GM23338 (cell line): Measurements from ENCODE around the gene GEN1. TPM values are rescaled to one million over a fixed set of nuclear protein-coding genes. Genes with fewer than 3 reads are reported as not detected.

ENCODE experiments used
- ATAC-seq: fragments of 200-7000 bp; cut with Tn5 transposase; 3 replicates; pipeline ENCODE4 v1.9.1; 2020
- DNase-seq: peaks from one replicate; pipeline ENCODE4 v3.0.0-alpha.2; 2015; ENCODE audit warnings: low spot score
- H2AFZ ChIP-seq: fragments of 200-600 bp; sonication (generic); 2 replicates; pipeline ENCODE4 v1.8.0; 2016; ENCODE audit warnings: antibody characterized with exemption, mild to moderate bottlenecking, moderate library complexity
- H3F3A ChIP-seq: fragments of 200-600 bp; sonication (generic); replicated peaks from 2 replicates; pipeline ENCODE4 v1.8.0; 2017; ENCODE audit warnings: antibody characterized with exemption, mixed run types, low read depth
- H3K27ac ChIP-seq: fragments of 200-600 bp; sonication (generic); 2 replicates; pipeline ENCODE4 v1.6.1; 2016; ENCODE audit warnings: low read depth
- H3K27me3 ChIP-seq: fragments of 200-600 bp; sonication (generic); 2 replicates; pipeline ENCODE4 v1.8.0; 2016; ENCODE audit warnings: mild to moderate bottlenecking, mixed run types, moderate library complexity; ENCODE audit not compliant: insufficient read depth
- H3K36me3 ChIP-seq: fragments of 200-600 bp; sonication (generic); 2 replicates; pipeline ENCODE4 v1.8.0; 2016; ENCODE audit warnings: mild to moderate bottlenecking; ENCODE audit not compliant: insufficient read depth
- H3K4me1 ChIP-seq: fragments of 200-600 bp; sonication (generic); 2 replicates; pipeline ENCODE4 v1.8.0; 2016; ENCODE audit warnings: mild to moderate bottlenecking, moderate library complexity; ENCODE audit not compliant: insufficient read depth
- H3K4me2 ChIP-seq: fragments of 200-600 bp; sonication (generic); 2 replicates; pipeline ENCODE4 v1.7.1; 2017; ENCODE audit warnings: mixed run types
- H3K4me3 ChIP-seq: fragments of 200-600 bp; sonication (generic); 2 replicates; pipeline ENCODE4 v1.6.1; 2016; ENCODE audit warnings: mixed run types
- H3K79me2 ChIP-seq: fragments of 200-600 bp; sonication (generic); replicated peaks from 2 replicates; pipeline ENCODE4 v1.8.0; 2017; ENCODE audit warnings: mild to moderate bottlenecking; ENCODE audit not compliant: insufficient read depth
- H3K9me2 ChIP-seq: fragments of 200-600 bp; sonication (generic); 2 replicates; pipeline ENCODE4 v1.8.0; 2017; ENCODE audit not compliant: insufficient read depth
- H4K20me1 ChIP-seq: fragments of 200-600 bp; sonication (generic); replicated peaks from 2 replicates; pipeline ENCODE4 v1.8.0; 2017; ENCODE audit warnings: mild to moderate bottlenecking; ENCODE audit not compliant: insufficient read depth
- H3K27ac Mint-ChIP-seq: 2 replicates; pipeline ENCODE4 v1.8.0; 2020; ENCODE audit warnings: inconsistent platforms, mild to moderate bottlenecking, moderate library complexity, mixed read lengths
- H3K27me3 Mint-ChIP-seq: 3 replicates; pipeline ENCODE4 v1.8.0; 2022; ENCODE audit warnings: low read depth, mild to moderate bottlenecking, moderate library complexity, mixed read lengths, inconsistent platforms; ENCODE audit not compliant: insufficient read depth, poor library complexity
- H3K36me3 Mint-ChIP-seq: 3 replicates; pipeline ENCODE4 v1.8.0; 2021; ENCODE audit warnings: low read depth, mild to moderate bottlenecking, inconsistent platforms, moderate library complexity, mixed read lengths
- H3K4me1 Mint-ChIP-seq: 3 replicates; pipeline ENCODE4 v1.8.0; 2020; ENCODE audit warnings: mild to moderate bottlenecking, inconsistent platforms, mixed read lengths
- H3K4me3 Mint-ChIP-seq: 3 replicates; pipeline ENCODE4 v1.8.0; 2021; ENCODE audit warnings: moderate library complexity, mild to moderate bottlenecking, inconsistent platforms, mixed read lengths
- H3K9me3 Mint-ChIP-seq: 3 replicates; pipeline ENCODE4 v1.8.0; 2020; ENCODE audit warnings: moderate library complexity, mild to moderate bottlenecking, inconsistent platforms, mixed read lengths
- CREB1 ChIP-seq: fragments of 250-450 bp; sonication (Bioruptor Pico); IDR thresholded peaks from 2 replicates; pipeline ENCODE4 v1.5.0; 2020; ENCODE audit warnings: low read depth, mild to moderate bottlenecking, moderate library complexity
- CTCF ChIP-seq, 2 experiments: fragments of 200-600 bp in 1 of 2; sonication (generic) in 1 of 2; conservative IDR thresholded peaks; 2 replicates each; pipeline versions ENCODE4 v1.5.1 to v1.6.1; 2016 to 2017; ENCODE audit warnings: antibody characterized with exemption in 2 of 2, low read depth in 2 of 2, mild to moderate bottlenecking in 2 of 2, moderate library complexity in 1 of 2
- JUNB ChIP-seq: IDR thresholded peaks from one replicate; pipeline ENCODE4 v1.6.1; 2016; ENCODE audit warnings: antibody characterized with exemption; ENCODE audit not compliant: unreplicated experiment
- NANOG ChIP-seq: IDR thresholded peaks from 2 replicates; pipeline ENCODE4 v1.6.1; 2016; ENCODE audit warnings: antibody characterized with exemption, borderline replicate concordance
- POLR2AphosphoS5 ChIP-seq: IDR thresholded peaks from 2 replicates; pipeline ENCODE4 v1.6.1; 2016; ENCODE audit warnings: antibody characterized with exemption, low read depth
- REST ChIP-seq: IDR thresholded peaks from one replicate; pipeline ENCODE4 v1.6.1; 2018; ENCODE audit warnings: antibody characterized with exemption; ENCODE audit not compliant: unreplicated experiment
- STAT1 ChIP-seq: IDR thresholded peaks from one replicate; pipeline ENCODE4 v1.6.1; 2016; ENCODE audit warnings: antibody characterized with exemption; ENCODE audit not compliant: unreplicated experiment
- ZNF114 ChIP-seq: fragments of 250-450 bp; sonication (Bioruptor Pico); IDR thresholded peaks from 2 replicates; pipeline ENCODE4 v1.5.0; 2020; ENCODE audit warnings: mild to moderate bottlenecking, moderate library complexity
- ZNF331 ChIP-seq: fragments of 250-450 bp; sonication (Bioruptor Pico); IDR thresholded peaks from 2 replicates; pipeline ENCODE4 v1.5.0; 2020; ENCODE audit warnings: low read depth, mild to moderate bottlenecking, moderate library complexity
- ZNF462 ChIP-seq: fragments of 250-450 bp; sonication (Bioruptor Pico); IDR thresholded peaks from 2 replicates; pipeline ENCODE4 v1.5.0; 2020; ENCODE audit warnings: mild to moderate bottlenecking, moderate library complexity
- polyA plus RNA-seq: library from polyadenylated mRNA; unstranded; fragments of >200 nt; fragmentation: Nextera tagmentation; extraction: Ambion mirVana; gene quantifications from 2 replicates; pipeline ENCODE4 v1.2.1, GENCODE V29; 2016
- total RNA-seq: library from RNA; depleted of rRNA; stranded (reverse); fragments of >200 nt; shearing (Covaris generic); gene quantifications from 2 replicates; pipeline ENCODE4 v1.2.3, GENCODE V29; 2014

Gene GEN1
- total and polyA plus RNA-seq, 2 experiments from 2014 or later: 14.2 to 43.3 TPM

- no peaks in the 10 kb centered on the region for H3F3A ChIP-seq
- no peak for TF ChIP-seq STAT1
These were observed 44.0 kb upstream of the GEN1 start for GRCh38 chr2:17709897-17710296.

GRCh38 chr2:17710547-17711248 lies 43.2 kb upstream of the GEN1 start:
- Mint-ChIP-seq H3K36me3 (peaks cover 53% of the 10 kb centered on the region), H3K27me3 (no peaks in the 10 kb centered on the region), H3K27ac (no peak overlapping the region), H3K4me3 (no peak overlapping the region), H3K4me1 (no peaks in the 10 kb centered on the region), H3K9me3 (no peaks in the 10 kb centered on the region; the same call in 2 of the 3 replicates)
- Histone ChIP-seq H3K79me2 (no peaks in the 10 kb centered on the region), H3K27ac (no peak overlapping the region), H3F3A (no peaks in the 10 kb centered on the region), H2AFZ (no peak overlapping the region), H3K27me3 (no peaks in the 10 kb centered on the region), H3K4me3 (no peak overlapping the region), H4K20me1 (no peaks in the 10 kb centered on the region; the same call in 1 of the 2 replicates), H3K9me2 (no peaks in the 10 kb centered on the region), H3K4me1 (no peaks in the 10 kb centered on the region), H3K4me2 (no peak overlapping the region), H3K36me3 (peaks cover 44% of the 10 kb centered on the region)
- no peak for ATAC-seq
- no peak for DNase-seq
- TF ChIP-seq CREB1: no peak
- TF ChIP-seq ZNF331 (CRISPR knock-in tag): no peak
- no peak for TF ChIP-seq JUNB
- no peak for TF ChIP-seq POLR2AphosphoS5
- no peak for TF ChIP-seq STAT1
- no peak for TF ChIP-seq ZNF462 (CRISPR knock-in tag)
- TF ChIP-seq NANOG: no peak
- TF ChIP-seq ZNF114 (CRISPR knock-in tag): no peak
- TF ChIP-seq CTCF (conservative IDR thresholded peaks at IDR 0.05; ENCODE audit: low read depth in 2 of 2): no peak
- TF ChIP-seq REST: no peak

More at GRCh38 chr2:17709897-17710296, 44.0 kb upstream of the GEN1 start:
- ATAC-seq (no peak), DNase-seq (no peak)
- Histone ChIP-seq H3K9me2 (no peaks in the 10 kb centered on the region), H3K27me3 (no peaks in the 10 kb centered on the region), H3K4me1 (no peaks in the 10 kb centered on the region), H4K20me1 (no peaks in the 10 kb centered on the region; the same call in 1 of the 2 replicates), H3K4me2 (no peak overlapping the region), H3K4me3 (no peak overlapping the region), H3K27ac (no peak overlapping the region), H2AFZ (no peak overlapping the region), H3K36me3 (peaks cover 36% of the 10 kb centered on the region), H3K79me2 (no peaks in the 10 kb centered on the region)
- no peak overlapping the region for H3K27ac Mint-ChIP-seq
- no peaks in the 10 kb centered on the region for H3K27me3 Mint-ChIP-seq
- no peak overlapping the region for H3K4me3 Mint-ChIP-seq
- H3K4me1 Mint-ChIP-seq: no peaks in the 10 kb centered on the region
- no peaks in the 10 kb centered on the region; the same call in 2 of the 3 replicates for H3K9me3 Mint-ChIP-seq
- H3K36me3 Mint-ChIP-seq: peaks cover 53% of the 10 kb centered on the region
